ENCODE measurements around the gene LRMDA.

LRMDA gene

DNA sequence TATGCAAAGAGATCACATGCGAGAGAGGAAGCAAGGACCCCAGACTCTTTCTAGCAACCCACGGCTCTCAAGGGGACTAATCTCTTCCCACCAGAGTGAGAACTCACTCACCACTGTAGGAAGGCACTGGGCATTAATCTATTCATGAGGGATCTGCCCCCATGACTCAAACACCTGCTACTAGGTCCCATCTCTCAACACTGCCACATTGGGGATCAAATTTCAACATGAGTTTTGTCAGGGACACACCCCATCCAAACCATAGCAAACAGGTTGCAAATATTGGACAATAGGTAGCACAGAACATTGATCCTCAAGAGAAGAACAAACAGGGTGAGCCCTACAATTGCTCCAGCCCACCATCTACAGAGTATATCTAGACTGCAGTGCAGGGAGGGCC is 740.6 kb downstream of the LRMDA start:
- DNase-seq (ENCODE audit: low spot score): no peak

DNA sequence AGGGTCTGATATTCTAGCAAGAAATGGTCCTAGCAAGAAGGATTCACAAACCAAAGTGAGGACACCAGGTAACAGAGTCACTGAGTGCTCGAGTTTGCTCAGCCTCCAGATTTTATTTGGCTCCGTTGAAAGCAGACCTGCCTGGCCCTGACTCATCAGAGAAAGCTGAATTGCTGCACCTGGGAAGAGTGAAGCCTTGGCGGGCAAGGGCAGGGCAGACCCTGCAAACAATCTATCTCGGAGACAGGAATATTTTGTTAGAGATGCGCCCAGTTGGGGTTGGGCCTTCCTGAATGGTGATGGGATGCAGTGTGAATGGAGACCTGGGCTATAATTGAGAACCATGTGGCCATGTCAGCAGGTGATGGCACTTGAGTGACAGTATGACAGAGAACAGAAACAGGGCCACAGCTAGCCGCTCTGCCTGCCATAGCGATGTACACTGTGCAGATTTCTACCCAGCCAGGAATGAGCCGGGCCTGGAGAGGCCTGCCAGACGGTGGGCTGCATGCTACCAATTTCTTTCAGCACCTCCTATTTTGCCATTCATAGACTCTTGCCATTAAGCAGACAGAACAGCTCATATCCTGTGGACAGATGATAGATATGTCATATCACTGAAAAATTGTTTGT is 744.2 kb downstream of the LRMDA start:
- DNase-seq (ENCODE audit: low spot score): no peak

DNA sequence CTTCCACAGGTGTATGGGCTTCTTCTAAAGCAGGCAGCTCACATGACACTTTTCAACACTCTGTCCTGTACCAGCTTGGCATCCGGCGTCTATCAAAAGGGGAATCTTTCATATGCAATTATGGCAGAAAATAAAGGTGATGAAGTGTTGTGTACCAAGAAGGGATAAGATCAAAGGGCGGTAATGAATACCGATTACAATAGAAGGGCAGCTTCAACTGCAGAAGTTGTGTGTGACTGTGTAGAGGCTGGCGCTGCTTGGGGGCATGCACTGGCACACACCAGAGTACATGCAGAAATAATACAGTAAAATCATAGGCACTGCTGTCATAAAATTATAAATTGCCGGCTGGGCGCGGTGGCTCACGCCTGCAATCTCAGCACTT is 744.7 kb downstream of the LRMDA start:
- DNase-seq (ENCODE audit: low spot score): no peak

DNA sequence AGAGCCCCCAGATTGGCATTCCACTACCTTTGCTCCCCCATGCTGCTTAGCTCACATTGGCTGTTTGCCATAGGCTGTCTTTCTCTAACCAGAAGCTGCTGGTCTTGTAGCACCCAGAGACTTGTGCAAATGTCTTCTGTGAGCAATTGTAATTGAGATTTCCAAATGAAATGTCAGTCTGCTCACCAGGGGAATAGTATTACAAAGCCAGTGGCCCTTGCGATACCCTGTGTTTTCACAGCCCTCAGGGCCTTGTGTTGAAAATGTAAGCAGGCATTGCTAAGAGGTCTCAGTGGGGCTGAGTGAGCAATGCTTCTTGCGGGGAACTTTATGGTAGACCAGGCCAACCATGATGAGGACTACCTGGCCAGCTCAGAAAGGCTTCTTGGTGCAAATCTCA is 746.5 kb downstream of the LRMDA start:
- DNase-seq (ENCODE audit: low spot score): no peak

DNA sequence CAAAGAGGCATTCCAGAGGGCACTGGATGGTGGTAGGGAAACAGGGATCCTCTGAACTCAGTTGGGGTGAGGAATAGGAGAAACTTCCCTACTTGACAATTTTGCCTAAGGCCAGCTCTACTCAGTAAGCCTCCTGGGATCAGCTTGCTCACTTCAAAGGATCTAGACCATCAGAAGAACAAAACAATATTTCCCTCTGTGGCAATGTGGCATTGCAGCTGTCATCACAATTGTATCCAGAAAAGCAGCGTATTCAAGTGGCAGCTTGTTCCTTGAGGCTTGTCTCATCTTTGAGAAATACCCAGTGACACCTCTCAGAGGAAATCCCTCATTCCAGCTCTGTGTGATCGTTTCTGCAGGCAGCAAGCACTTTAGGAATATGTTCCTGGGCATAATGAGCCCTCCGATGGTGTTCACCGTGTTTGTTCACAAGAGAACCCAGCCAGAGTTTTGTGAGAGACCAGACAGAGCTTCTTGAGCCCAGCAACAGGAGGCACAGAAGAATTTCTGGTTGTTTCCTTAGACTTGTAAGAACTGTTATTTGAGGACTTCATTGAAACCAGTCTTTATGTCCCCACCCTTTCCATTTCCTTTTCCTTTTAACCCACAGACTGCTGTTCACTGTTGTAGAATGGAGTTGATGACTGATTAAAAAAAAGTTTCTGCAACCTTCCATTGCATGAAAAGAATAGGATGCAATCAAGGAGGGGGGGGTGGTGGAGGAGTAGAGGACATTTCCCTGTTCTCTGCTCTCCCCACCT is 747.3 kb downstream of the LRMDA start:
- DNase-seq (ENCODE audit: low spot score): no peak

DNA sequence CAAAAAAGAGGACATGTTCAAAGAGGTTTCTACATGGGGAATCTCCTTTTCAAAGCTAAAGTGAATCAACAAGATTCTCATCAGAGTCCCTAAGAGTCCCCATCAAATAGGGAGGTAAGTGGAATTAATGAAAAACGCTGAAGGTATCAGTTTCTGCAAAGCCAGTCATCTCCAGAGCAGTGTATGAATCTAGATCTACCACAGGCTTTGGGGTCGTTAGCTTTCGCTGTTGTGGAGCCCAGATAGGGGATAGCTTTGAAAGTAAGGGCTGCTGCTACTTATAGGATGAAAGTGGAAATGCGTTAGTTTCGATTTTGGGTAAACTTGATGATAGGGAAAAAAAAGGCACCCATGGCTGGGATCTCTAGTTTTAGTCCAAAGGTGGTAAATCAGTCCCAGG is 748.4 kb downstream of the LRMDA start:
- DNase-seq (ENCODE audit: low spot score): no peak

DNA sequence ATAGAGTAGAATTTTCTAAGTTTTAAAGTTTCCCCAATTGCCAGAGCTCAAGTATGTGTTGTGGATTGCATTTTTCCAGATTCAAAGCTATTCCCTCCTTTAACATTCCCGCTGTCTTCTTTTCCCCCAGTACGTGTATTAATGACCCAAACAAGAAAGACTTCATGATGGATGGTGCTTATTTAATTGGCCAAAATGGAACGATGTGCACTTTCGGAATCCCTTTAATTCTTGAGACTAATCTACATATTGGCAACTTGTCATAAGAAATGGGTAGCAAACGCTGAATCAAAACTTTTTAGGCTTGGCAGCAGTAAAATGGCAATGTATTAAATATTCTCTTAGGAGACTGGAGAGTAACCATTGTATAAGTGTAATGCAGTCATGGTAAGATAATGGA is 753.2 kb downstream of the LRMDA start:
- no peak for DNase-seq (ENCODE audit: low spot score)

DNA sequence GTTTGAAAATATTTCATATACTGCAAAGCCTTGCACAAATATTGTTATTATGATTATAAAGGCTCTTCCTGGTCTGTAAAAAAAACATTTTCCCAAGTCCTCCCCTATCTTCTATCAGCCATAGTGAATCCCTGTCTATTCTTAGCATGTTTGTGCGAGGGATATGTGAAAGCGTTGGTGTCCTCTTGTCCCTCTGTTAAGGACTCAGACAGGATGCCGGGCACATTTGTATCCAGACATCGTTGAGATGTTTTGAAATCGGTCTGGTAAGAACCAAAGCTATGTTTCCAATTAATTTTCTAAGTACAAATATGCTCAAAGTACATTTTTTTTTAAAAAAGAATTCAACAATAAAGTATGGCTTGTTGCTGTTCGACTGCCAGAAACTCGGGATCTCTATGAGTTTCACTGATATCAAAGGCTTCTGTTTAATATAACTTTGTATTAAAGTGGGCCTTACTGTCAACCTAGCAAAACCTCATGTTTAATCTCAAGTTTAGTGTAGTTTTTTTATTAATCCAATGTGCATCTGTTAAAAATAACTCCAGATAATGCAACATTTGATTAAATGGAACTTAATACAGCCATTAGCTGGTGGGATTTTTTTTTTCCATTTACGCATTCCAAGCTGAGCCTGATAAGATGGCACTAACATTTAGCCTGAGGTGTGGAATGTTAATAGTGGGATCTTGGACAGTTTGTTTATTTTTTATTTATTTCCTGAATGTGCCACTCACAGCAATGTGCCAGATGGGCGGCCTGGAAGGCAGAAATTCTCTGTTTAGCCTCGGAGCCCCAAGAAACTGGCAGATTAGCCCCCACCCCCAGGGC is 754.3 kb downstream of the LRMDA start:
- DNase-seq (ENCODE audit: low spot score): no peak

DNA sequence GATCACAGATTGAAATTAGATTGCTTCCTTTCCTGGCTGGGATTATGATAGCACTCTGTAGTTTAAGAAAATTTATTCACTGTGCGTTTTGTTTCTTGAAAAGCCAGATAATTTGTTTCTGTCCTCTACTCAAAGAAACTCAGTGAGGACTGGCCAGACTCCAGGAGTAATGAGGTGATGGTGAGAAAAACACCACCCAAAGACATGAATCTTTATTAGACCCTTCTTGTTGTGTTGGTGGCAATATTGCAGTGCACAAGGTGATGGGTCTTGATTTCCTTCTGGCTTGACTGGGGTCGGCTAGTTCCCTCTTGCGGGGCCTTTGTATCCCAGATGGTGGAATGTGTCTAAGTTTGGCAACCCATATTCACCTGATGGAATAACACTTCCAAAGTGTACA is 756.8 kb downstream of the LRMDA start:
- no peak for DNase-seq (ENCODE audit: low spot score)

DNA sequence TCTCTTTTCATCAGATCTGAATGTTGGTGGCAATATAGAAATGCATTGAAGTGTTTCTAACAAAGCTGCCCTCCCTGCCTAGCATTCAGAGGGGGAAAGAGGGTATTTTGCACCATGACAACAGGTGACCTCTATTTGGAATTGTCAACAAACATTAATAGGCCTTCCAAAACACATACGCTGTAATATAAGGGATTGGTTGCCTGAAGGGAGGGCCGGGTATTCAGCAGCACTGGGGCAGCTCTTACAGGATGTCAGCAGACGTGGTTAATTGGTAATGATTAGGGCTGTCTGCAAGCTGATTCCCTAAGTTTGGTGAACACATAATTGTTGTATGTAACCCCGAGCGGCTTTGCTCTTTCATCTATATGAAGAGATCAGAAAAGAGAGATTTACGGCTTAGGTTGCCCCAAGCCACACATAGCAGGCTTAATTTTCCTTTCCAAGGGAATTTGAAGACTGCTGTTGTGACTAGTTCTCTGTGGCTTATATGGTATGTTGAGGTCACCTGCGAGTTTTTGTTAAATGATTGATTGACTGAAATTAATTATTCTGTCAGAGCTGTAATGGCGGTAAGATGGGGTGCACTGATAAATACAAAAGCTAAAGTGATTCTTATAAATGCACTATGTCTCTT is 759.3 kb downstream of the LRMDA start:
- DNase-seq (ENCODE audit: low spot score): no peak

DNA sequence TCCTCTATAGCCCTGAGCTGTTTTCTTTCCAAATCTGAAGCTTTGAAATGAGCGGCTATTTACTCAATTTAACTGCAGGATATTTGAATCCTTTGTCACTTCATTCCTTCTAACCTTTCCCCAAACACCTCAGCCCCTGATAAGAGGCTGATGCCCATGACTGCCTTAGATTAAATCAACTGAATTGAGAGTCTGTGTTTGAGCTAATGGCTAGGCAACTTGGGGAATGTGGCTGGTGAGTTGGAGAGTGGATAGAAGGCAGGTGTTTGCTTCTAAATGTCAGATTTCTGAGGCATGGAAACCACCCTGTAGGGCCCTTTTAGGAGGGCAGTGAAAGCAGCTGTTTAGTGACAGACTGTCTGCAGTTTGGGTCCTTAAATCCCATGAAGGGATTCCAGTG is 759.9 kb downstream of the LRMDA start:
- DNase-seq (ENCODE audit: low spot score): no peak

DNA sequence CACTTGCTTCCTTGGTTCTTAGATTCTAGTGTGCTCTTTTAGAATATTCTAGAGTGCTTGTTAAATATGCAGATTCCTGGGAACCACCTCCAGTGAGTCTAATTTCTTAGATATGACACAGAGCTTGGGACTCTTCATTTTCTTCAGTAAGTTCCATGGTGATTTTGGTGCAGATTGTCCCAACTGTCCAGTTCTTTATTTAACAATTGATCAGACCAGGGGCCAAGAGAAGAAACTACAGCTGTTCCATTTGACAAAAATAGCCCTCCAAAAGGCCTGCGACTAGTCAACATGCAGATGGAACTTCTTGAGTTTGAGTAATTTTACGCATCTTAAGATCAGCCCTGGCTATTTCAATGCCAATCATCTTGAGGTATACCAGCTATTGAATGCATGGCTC is 760.7 kb downstream of the LRMDA start:
- DNase-seq (ENCODE audit: low spot score): no peak

DNA sequence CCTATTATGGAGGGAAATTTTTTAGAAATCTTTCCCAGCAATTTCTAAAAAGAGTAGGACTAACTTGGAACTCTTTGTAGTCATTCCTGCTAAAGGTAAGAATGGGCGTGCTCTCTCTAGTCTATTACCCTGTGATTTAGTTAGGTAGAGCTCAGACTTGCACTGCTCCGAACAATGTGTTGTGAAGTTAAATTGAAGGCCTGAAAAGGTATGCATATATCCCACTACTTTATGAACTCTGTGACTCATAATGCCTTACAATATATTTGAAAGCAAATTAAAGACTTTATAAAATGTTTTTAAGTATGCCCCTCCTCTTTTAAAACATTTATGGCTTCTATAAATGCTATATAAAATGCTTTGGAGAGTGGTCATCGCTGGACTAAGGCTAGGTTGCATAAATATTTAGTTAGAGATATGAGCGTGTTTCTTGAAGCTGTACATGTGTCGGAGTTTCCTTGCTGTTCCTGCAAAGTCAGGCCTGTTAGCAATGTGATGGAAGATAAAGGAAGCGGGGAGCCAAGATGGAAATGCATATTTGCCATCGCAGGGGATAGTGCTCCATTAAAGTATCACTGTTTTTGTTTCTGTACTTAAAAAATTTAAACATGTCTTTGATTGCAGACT is 761.4 kb downstream of the LRMDA start:
- no peak for DNase-seq (ENCODE audit: low spot score)

DNA sequence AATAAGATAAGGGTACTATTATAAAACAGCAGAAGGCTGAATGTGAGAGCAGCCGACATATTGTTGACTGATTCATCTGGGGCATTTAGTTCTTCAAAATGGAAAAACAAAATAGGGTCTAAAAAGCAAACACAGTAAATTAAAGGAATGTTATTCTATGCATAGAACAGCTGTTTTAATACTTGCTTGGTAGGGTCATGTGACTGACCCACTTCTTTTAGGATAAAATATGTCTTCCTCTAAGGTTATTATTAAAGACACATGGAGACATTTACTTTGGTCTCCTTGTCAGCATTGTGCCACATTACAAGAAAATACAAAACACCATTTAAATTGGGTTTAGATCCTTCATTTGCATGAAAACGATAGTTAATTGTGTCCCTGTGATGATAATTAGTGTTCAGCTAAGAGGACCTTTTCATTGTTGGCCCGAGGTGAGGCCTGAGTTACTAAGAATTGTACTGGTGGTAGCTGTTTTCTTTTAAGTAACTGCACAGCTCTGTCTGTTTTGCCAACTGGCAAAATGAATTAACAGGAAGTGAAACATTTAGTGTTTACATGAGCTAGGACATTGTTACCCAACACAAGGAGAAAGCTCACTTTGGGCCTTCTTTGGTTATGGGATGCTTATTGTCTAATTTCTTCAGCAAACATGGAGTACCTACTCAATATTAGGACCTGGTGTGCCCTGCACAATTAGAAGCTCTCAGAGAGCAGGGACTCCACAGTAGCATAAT is 764.4 kb downstream of the LRMDA start:
- DNase-seq (ENCODE audit: low spot score): no peak

DNA sequence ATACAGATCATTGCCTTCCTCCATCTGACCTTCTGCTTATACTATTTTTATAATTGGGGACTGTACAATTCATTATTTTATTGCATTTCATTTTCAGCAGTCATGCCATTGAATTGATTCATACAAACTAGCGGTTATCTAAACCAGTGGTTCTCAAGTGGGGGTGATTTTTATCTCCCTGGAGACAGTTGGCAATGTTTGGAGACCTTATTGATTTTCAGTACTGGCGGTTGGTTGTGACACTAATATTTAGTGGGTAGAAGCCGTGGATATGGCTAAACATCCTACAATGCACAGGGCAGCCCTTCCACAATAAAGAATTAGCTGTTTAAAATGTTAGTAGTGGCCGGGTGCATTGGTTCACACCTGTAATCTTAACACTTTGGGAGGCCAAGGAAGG is 765.9 kb downstream of the LRMDA start:
- DNase-seq (ENCODE audit: low spot score): no peak

DNA sequence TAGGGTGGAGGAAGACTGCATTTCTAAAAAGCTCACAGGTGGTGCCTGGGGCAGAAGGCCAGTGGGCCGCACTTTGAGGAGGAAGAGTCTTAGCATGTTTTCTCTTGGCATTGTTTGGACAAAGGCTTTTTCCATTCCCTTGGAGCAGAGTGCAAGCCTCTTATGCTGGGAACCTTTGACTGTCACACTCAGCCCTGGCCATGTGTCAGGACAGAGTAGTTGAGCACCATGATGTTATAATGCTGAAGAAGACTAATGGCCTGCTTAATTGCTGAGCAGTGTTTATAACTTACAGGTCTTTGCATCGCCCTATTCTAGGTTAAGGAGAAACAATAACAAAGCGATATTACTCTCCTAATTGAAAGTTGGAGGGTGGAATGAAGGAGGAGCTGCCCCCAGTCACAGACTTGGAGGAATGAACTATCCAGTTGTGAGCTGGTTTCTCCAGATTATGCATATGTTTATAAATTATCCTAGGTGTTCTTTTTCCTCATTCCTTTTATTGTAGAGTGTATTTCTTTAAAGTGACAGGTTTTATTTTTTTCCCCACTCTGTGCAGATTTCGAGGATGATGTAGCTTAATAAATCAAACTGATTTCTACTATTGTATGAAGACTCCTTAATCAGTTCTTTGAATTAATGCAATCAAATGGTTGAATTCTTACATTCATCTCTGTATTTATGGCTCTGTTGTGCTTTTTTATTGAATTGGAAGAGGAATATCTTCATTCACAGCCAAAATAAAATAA is 767.0 kb downstream of the LRMDA start:
- DNase-seq (ENCODE audit: low spot score): no peak

DNA sequence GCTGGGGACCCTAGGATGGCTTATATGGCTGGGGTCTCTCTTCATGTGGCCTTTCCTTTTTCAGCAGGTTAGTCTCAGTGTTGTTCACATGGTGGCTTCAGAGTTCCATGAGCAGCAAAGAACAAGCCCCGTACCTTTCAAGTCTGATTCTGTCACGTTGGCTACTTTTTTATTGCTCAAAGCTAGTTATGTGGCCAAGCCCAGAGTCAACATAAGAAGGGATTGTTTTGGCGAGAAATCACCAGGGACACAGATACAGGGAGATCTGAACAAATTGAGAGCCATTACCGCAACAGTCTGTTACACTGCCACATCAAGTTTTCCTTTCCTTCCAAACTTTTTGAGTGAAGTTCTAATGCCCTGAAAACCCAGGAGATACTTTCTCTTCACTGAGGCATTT is 770.5 kb downstream of the LRMDA start:
- DNase-seq (ENCODE audit: low spot score): no peak

DNA sequence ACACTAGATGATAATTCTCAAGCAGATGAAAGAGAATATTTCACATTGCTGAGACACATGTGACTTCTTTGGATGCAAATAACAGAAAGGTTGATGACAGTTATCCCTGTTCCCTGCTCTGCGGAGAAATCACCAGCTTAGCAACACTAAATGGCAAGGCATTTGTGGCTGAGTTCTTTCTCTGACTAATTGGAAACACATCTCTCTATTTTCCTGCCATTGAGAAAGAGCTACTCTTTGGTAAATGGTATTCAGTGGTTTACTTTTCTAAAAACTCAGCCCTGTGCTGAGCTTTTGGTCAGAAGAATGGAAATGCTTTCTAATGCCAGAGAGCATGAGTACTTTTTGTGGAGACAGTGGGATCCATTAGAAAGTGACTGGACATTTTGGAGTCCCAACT is 771.4 kb downstream of the LRMDA start:
- no peak for DNase-seq (ENCODE audit: low spot score)

DNA sequence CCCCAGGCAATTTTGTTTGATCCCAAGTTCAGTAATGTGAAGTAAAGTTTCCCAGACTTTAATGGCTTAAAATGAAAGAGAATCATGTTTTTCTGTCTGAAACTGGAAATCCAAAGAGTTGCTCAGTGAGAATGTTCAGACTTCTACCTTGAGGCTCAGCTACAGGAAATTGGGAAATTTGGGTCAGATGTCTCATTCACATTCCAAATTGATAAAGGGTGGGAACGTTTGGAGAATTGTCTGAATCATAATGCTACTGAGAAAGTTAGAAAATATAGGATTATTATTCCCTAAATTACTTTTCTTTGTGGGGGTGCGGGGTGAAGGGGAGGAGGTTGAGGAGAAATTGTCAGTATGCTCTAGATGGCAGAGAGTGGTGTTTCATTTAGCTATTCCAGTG is 773.9 kb downstream of the LRMDA start:
- DNase-seq (ENCODE audit: low spot score): no peak

DNA sequence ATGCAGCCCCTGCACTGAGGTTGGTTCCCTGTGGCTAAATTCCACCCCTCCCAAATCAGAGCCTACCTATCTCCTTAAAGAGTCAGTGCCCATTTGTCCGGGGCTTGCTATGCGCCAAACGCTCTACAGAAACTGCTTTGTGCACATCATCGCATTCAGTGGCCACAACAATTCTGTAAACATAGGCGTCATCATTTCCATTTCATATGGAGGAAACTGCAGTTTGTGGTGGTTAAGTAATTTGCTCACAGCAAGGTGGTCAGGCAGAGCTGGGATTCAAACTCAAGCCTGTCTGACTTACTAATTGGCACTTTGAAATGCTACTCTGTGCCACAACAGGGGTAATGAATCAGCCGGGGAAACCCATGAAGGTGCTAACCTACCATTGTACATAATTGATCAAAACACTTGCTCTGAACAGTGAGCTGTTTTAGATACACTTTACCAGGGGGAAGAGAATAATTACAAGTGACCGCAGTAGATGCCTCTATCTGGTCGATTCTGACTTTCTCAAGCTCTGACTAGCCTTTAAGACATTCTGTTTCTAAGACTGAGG is 775.5 kb downstream of the LRMDA start:
- DNase-seq (ENCODE audit: low spot score): no peak

Data from germinal center (tissue), 1 donor.